BJ (cell line): Measurements from ENCODE around the gene BSG. TPM values are rescaled to one million over a fixed set of nuclear protein-coding genes. Genes with fewer than 3 reads are reported as not detected.

ENCODE experiments used
- CTCF ChIA-PET: fragments of 350-600 bp; formaldehyde crosslinking; extraction: SDS; loops from one replicate; lab custom pipeline; 2021; ENCODE audit warnings: antibody characterized with exemption, inconsistent platforms; lab: Yijun Ruan, JAX
- POLR2A ChIA-PET: fragments of 300-600 bp; sonication (Branson Sonifier 250); formaldehyde crosslinking; extraction: SDS; loops from one replicate; lab custom pipeline; 2021; ENCODE audit warnings: antibody characterized with exemption; lab: Charles Lee
- DNase-seq: peaks from one replicate; pipeline ENCODE4 v3.0.0-alpha.2; 2011; ENCODE audit warnings: low read depth
- H3K27me3 ChIP-seq: 2 replicates; pipeline ENCODE4 v1.6.0; 2011; ENCODE audit warnings: low read length; ENCODE audit not compliant: control insufficient read depth, insufficient read depth
- H3K36me3 ChIP-seq: 2 replicates; pipeline ENCODE4 v1.5.1; 2011; ENCODE audit warnings: low read length; ENCODE audit not compliant: control insufficient read depth, insufficient read depth
- H3K4me3 ChIP-seq: 2 replicates; pipeline ENCODE4 v1.5.1; 2011; ENCODE audit warnings: low read depth, mild to moderate bottlenecking, control low read depth, low read length
- CTCF ChIP-seq: IDR thresholded peaks from 2 replicates; pipeline ENCODE4 v1.5.1; 2011; ENCODE audit warnings: low read depth, mild to moderate bottlenecking, control low read depth, inconsistent platforms, low read length, moderate library complexity; ENCODE audit not compliant: insufficient read depth
- polyA plus RNA-seq: library from polyadenylated mRNA; depleted of rRNA; stranded (reverse); fragments of >200 nt; gene quantifications from 2 replicates; pipeline ENCODE4 v1.2.3, GENCODE V29; 2011

The BSG gene
- polyA plus RNA-seq, 1 experiment: 1,176 TPM

DNA sequence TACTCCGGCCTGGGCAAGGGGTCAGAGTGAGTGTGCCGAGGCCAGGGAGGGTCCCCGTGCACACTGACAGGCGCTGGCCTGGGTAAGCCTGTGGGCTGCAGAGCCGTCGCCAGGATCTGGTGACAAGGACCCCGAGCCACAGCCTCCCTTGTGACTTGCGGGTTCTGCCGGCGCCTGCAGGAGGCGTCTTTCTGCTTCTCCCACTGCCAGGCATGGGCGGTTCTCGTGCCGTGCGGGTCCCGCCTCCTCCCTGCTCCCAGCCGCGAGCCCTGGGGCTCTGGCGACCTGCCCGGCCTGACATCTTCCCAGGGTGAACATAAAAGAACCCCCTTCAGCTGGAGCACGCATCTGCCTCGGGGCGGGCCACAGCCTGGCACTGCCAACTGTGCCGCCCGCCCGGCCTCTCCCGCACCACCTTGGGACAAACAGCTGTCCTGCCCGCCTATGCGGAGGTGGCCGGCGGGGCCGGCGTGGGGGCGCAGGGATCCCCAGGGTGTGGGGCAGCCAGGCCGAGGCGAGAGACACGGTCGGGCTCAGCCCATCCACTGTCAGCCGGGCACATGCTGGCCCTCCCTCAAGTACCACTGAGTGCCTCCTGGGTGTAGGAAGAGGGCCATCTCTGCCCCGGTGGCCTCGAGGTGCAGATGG lies 15.8 kb downstream of the BSG start:
- CTCF ChIA-PET: interaction anchor here (0.6 to 4.6 kb wide), 11 partner anchors 12 to 154 kb away, joined by 3 to 53 read pairs (median 3); partner anchors contain the start of gene RNF126
- Histone ChIP-seq H3K36me3 (peaks cover 3% of the 10 kb centered on the region), H3K4me3 (no peak overlapping the region), H3K27me3 (no peaks in the 10 kb centered on the region; the same call in 1 of the 2 replicates)
- DNase-seq: peak; percentile 51
- POLR2A ChIA-PET: no interaction called here
- peak; percentile 89 for TF ChIP-seq CTCF

- ChIA-PET POLR2A (no interaction called here), CTCF (interaction anchor here (0.6 to 3.0 kb wide), 9 partner anchors 12 to 153 kb away, joined by 3 to 15 read pairs (median 3); no protein-coding TSS in a partner anchor)
- no peak for DNase-seq
- no peak overlapping the region for H3K4me3 ChIP-seq
- no peak for TF ChIP-seq CTCF
- H3K27me3 ChIP-seq: no peaks in the 10 kb centered on the region; the same call in 1 of the 2 replicates
- H3K36me3 ChIP-seq: no peaks in the 10 kb centered on the region
These were observed 16.6 kb downstream of the BSG start for GRCh38 chr19:588741-589692.

DNA sequence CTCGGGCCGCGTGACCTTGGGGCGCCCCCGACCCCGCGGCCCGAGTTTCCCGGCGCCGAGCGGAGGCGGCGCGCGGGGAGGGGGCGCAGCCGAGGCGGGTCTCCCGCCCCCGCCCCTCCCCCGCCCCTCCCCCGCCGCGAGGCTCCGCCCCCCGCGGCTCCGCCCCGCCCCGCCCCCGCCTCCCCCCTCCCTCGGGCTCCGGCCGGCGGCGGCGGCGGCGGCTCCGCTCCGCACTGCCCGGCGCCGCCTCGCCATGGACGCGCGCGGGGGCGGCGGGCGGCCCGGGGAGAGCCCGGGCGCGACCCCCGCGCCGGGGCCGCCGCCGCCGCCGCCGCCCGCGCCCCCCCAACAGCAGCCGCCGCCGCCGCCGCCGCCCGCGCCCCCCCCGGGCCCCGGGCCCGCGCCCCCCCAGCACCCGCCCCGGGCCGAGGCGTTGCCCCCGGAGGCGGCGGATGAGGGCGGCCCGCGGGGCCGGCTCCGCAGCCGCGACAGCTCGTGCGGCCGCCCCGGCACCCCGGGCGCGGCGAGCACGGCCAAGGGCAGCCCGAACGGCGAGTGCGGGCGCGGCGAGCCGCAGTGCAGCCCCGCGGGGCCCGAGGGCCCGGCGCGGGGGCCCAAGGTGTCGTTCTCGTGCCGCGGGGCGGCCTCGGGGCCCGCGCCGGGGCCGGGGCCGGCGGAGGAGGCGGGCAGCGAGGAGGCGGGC lies 17.4 kb downstream of the BSG start, which contains the start of gene HCN2:
Gene HCN2 (plus strand): TSS at position 189 of the 703 bp plus-strand sequence. CDS start 65 bp downstream, at position 254.
- H3K27me3 ChIP-seq: no peaks in the 10 kb centered on the region; the same call in 1 of the 2 replicates
- no peak for TF ChIP-seq CTCF
- ChIA-PET CTCF (no interaction called here), POLR2A (no interaction called here)
- H3K36me3 ChIP-seq: no peaks in the 10 kb centered on the region
- no peak for DNase-seq
- H3K4me3 ChIP-seq: no peak within 1 kb of the TSS; the same call in none of the 2 replicates

DNA sequence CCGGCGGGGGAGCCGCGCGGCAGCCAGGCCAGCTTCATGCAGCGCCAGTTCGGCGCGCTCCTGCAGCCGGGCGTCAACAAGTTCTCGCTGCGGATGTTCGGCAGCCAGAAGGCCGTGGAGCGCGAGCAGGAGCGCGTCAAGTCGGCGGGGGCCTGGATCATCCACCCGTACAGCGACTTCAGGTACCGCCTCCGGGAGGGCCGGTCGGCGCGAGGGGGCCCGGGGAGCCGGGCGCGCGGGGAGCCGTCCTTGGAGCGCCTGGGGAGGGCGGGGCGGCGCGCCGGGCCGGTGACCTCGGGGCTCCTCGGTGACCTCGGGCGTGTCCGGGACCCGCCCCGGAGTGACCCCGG lies 18.0 kb downstream of the BSG start:
- DNase-seq: no peak
- ChIA-PET CTCF (no interaction called here), POLR2A (no interaction called here)
- Histone ChIP-seq H3K27me3 (no peaks in the 10 kb centered on the region; the same call in 1 of the 2 replicates), H3K4me3 (no peak overlapping the region; the same call in 1 of the 2 replicates), H3K36me3 (no peaks in the 10 kb centered on the region)
- no peak for TF ChIP-seq CTCF
